ENCODE data around the gene SRSF3.

GRCh38 chr6:36599791-36600209 lies 5.6 kb downstream of the SRSF3 start:
- TF ChIP-seq CTCF (IDR thresholded peaks at IDR 0.05) = no peak
- TF ChIP-seq POLR2A (IDR thresholded peaks at IDR 0.05) = no peak

Measured in sigmoid colon (tissue), 3 donors.